HCT116 (cell line): ENCODE measurements around the gene FNBP1. TPM values are rescaled to one million over a fixed set of nuclear protein-coding genes. Genes with fewer than 3 reads are reported as not detected.

Experiments
- ATAC-seq: fragments of 200-7000 bp; cut with Tn5 transposase; 2 replicates; pipeline ENCODE4 v1.9.1; 2020; ENCODE audit warnings: mild to moderate bottlenecking, moderate library complexity
- BruUV-seq: library from RNA; stranded (reverse); fragments of 400-500 nt; replicated peaks from 2 replicates; lab custom pipeline; 2021; lab: Mats Ljungman, UMichigan
- CTCF ChIA-PET: fragments of 300-600 bp; sonication (Branson Sonifier 250); formaldehyde crosslinking; loops from one replicate; lab custom pipeline; 2021; ENCODE audit warnings: antibody characterized with exemption; lab: Charles Lee
- POLR2A ChIA-PET: fragments of 300-600, 350-600 bp; sonication (Branson Sonifier 250); formaldehyde crosslinking; loops from one replicate; lab custom pipeline; 2021; ENCODE audit warnings: antibody characterized with exemption; lab: Charles Lee
- RAD21 ChIA-PET, 2 experiments: fragments of 300-600 bp; sonication (Branson Sonifier 250); formaldehyde crosslinking; loops; one replicate each; lab custom pipeline; 2023; ENCODE audit warnings: low total read pairs in 2 of 2; ENCODE audit not compliant: uncharacterized antibody in 2 of 2, unreplicated experiment in 2 of 2, low non-redundant PET in 1 of 2; lab: Charles Lee
- DNase-seq: peaks from one replicate; pipeline ENCODE4 v3.0.0-alpha.2; 2010; ENCODE audit warnings: low read depth, low spot score
- H2AFZ ChIP-seq: fragments of 200-600 bp; shearing (Covaris generic), sonication (generic); 2 replicates; pipeline ENCODE4 v1.6.1; 2017; ENCODE audit warnings: low read depth, mixed run types, mixed read lengths, antibody characterized with exemption, low read length; ENCODE audit not compliant: poor library complexity, severe bottlenecking
- H3K27ac ChIP-seq: 2 replicates; pipeline ENCODE4 v1.5.1; 2012; ENCODE audit warnings: low read depth, low read length
- H3K27me3 ChIP-seq: fragments of 200-600 bp; sonication (generic); 2 replicates; pipeline ENCODE4 v1.6.1; 2016; ENCODE audit warnings: mixed run types, low read length, mixed read lengths; ENCODE audit not compliant: insufficient read depth
- H3K36me3 ChIP-seq, 2 experiments: fragments of 200-500 bp in 1 of 2; fragments of 200-600 bp in 1 of 2; sonication (Bioruptor generic) in 1 of 2; sonication (generic) in 1 of 2; 2 replicates each; pipeline versions ENCODE4 v1.5.1 to v1.6.1; 2014 to 2016; ENCODE audit warnings: low read length in 2 of 2, inconsistent platforms in 1 of 2, mixed read lengths in 1 of 2, mixed run types in 1 of 2; ENCODE audit not compliant: insufficient read depth in 2 of 2, control insufficient read depth in 1 of 2
- H3K4me1 ChIP-seq, 2 experiments: fragments of 200-600 bp in 1 of 2; sonication (generic) in 1 of 2; 2 replicates each; pipeline versions ENCODE4 v1.5.1 to v1.6.1; 2012 to 2017; ENCODE audit warnings: low read length in 2 of 2, inconsistent platforms in 1 of 2, mild to moderate bottlenecking in 1 of 2, mixed read lengths in 1 of 2, mixed run types in 1 of 2, moderate library complexity in 1 of 2; ENCODE audit not compliant: insufficient read depth in 2 of 2, control insufficient read depth in 1 of 2
- H3K4me2 ChIP-seq: fragments of 200-600 bp; sonication (generic); 2 replicates; pipeline ENCODE4 v1.6.1; 2017; ENCODE audit warnings: mixed run types, low read length, mixed read lengths
- H3K4me3 ChIP-seq, 2 experiments: fragments of 200-600 bp in 1 of 2; sonication (generic) in 1 of 2; replicated peaks in 1 of 2; 2 replicates each; pipeline ENCODE4 v1.5.1; 2011 to 2016; ENCODE audit warnings: low read length in 2 of 2, control low read depth in 1 of 2, low read depth in 1 of 2, mild to moderate bottlenecking in 1 of 2, mixed read lengths in 1 of 2, mixed run types in 1 of 2
- H3K79me2 ChIP-seq: fragments of 200-600 bp; sonication (generic); 2 replicates; pipeline ENCODE4 v1.6.1; 2017; ENCODE audit warnings: mild to moderate bottlenecking, mixed run types, low read length, moderate library complexity, mixed read lengths; ENCODE audit not compliant: insufficient read depth
- H3K9ac ChIP-seq: fragments of 200-600 bp; sonication (generic); 2 replicates; pipeline ENCODE4 v1.6.1; 2016; ENCODE audit warnings: low read length, mixed read lengths
- H3K9me2 ChIP-seq: fragments of 200-600 bp; sonication (generic), shearing (Covaris generic); 2 replicates; pipeline ENCODE4 v1.6.1; 2017; ENCODE audit warnings: mixed run types, mild to moderate bottlenecking, moderate library complexity; ENCODE audit not compliant: insufficient read depth
- H3K9me3 ChIP-seq, 2 experiments: fragments of 200-500 bp in 1 of 2; fragments of 200-600 bp in 1 of 2; sonication (Bioruptor generic) in 1 of 2; sonication (generic) in 1 of 2; 2 replicates each; pipeline ENCODE4 v1.6.1; 2014 to 2017; ENCODE audit warnings: low read length in 2 of 2, mixed read lengths in 2 of 2, inconsistent platforms in 1 of 2, low read depth in 1 of 2, mild to moderate bottlenecking in 1 of 2, mixed run types in 1 of 2, moderate library complexity in 1 of 2; ENCODE audit not compliant: control insufficient read depth in 1 of 2, insufficient read depth in 1 of 2
- H4K20me1 ChIP-seq: fragments of 200-600 bp; sonication (generic), shearing (Covaris generic); 2 replicates; pipeline ENCODE4 v1.6.1; 2017; ENCODE audit warnings: mixed run types, mild to moderate bottlenecking, moderate library complexity; ENCODE audit not compliant: insufficient read depth
- CBX3 ChIP-seq: IDR thresholded peaks from 2 replicates; pipeline ENCODE4 v1.6.1; 2012; ENCODE audit warnings: low read depth
- EGR1 ChIP-seq: IDR thresholded peaks from 2 replicates; pipeline ENCODE4 v1.6.1; 2012; ENCODE audit warnings: low read depth
- ZBTB33 ChIP-seq: IDR thresholded peaks from 2 replicates; pipeline ENCODE4 v1.6.1; 2011; ENCODE audit warnings: mild to moderate bottlenecking, low read length, moderate library complexity; ENCODE audit not compliant: insufficient replicate concordance; ENCODE audit errors: extremely low read depth
- ZFX ChIP-seq: fragments of 450-650 bp; IDR thresholded peaks from 2 replicates; pipeline ENCODE4 v1.6.1; 2017
- intact Hi-C: fragments of 100-400 bp; cut with micrococcal nuclease; formaldehyde crosslinking; loops from 2 replicates; pipeline ENCODE4 v1.10.0; 2022
- total RNA-seq: library from RNA; stranded (reverse); gene quantifications from one replicate; pipeline ENCODE4 v1.2.1, GENCODE V29; 2021; ENCODE audit not compliant: unreplicated experiment

FNBP1 gene
- total RNA-seq, 1 experiment from 2014 or later = 25.0 TPM

- no TSS peak for BruUV-seq
- DNase-seq (no peak), ATAC-seq (no peak)
- Histone ChIP-seq H4K20me1 (no peaks in the 10 kb centered on the region), H3K79me2 (no peaks in the 10 kb centered on the region), H3K36me3 (no peaks in the 10 kb centered on the region), H3K9me2 (no peaks in the 10 kb centered on the region), H3K27ac (no peak overlapping the region), H3K4me3 (no peak overlapping the region), H3K4me2 (no peak overlapping the region), H3K9me3 (no peaks in the 10 kb centered on the region), H3K9ac (no peak overlapping the region), H2AFZ (no peak overlapping the region), H3K27me3 (no peaks in the 10 kb centered on the region), H3K4me1 (no peaks in the 10 kb centered on the region)
- RAD21 ChIA-PET = interaction anchor here (0.6 kb wide), 2 partner anchors 122 to 1195 kb away, joined by 3 read pairs; no protein-coding TSS in a partner anchor
- TF ChIP-seq EGR1 (no peak), ZFX (no peak), ZBTB33 (no peak), CBX3 (no peak)
- POLR2A ChIA-PET = interaction anchor here (0.6 kb wide), 1 partner anchor 62 kb away, joined by 3 read pairs; no protein-coding TSS in a partner anchor
- CTCF ChIA-PET = no interaction called here
- intact Hi-C loops = no loop called here
These were observed 182.1 kb downstream of the FNBP1 start for GRCh38 chr9:129860653-129861446.
